Osteoblast (primary cell): ENCODE data around the gene GABRB2. TPM values are rescaled to one million over a fixed set of nuclear protein-coding genes. Genes with fewer than 3 reads are reported as not detected.

Experiments
- DNase-seq: peaks from one replicate; pipeline ENCODE4 v3.0.0; 2011; ENCODE audit warnings: low spot score, mixed read lengths; ENCODE audit not compliant: insufficient read length; ENCODE audit errors: missing footprints
- H2AFZ ChIP-seq: 2 replicates; pipeline ENCODE4 v1.6.0; 2011; ENCODE audit warnings: mild to moderate bottlenecking, low read length
- H3K27ac ChIP-seq: 2 replicates; pipeline ENCODE4 v1.5.1; 2011; ENCODE audit warnings: mild to moderate bottlenecking, low read depth, low read length, moderate library complexity
- H3K27me3 ChIP-seq: 2 replicates; pipeline ENCODE4 v1.6.0; 2012; ENCODE audit warnings: mild to moderate bottlenecking, control low read depth, inconsistent platforms, low read length, moderate library complexity; ENCODE audit not compliant: insufficient read depth
- H3K36me3 ChIP-seq: 2 replicates; pipeline ENCODE4 v1.5.1; 2011; ENCODE audit warnings: mild to moderate bottlenecking, low read length, control low read depth, moderate library complexity; ENCODE audit not compliant: insufficient read depth
- H3K4me1 ChIP-seq: 2 replicates; pipeline ENCODE4 v1.5.1; 2011; ENCODE audit warnings: mild to moderate bottlenecking, low read length, control low read depth, moderate library complexity; ENCODE audit not compliant: insufficient read depth
- H3K4me2 ChIP-seq: 2 replicates; pipeline ENCODE4 v1.6.0; 2011; ENCODE audit warnings: mild to moderate bottlenecking, low read length; ENCODE audit not compliant: insufficient read depth
- H3K4me3 ChIP-seq: fragments of 200-600 bp; sonication (generic); 3 replicates; pipeline ENCODE4 v1.5.1; 2012; ENCODE audit warnings: mild to moderate bottlenecking, low read length, inconsistent platforms; ENCODE audit not compliant: insufficient read depth
- H3K79me2 ChIP-seq: 2 replicates; pipeline ENCODE4 v1.6.0; 2012; ENCODE audit warnings: mild to moderate bottlenecking, low read length, control low read depth, inconsistent platforms; ENCODE audit not compliant: insufficient read depth
- H3K9me3 ChIP-seq: 2 replicates; pipeline ENCODE4 v1.5.1; 2011; ENCODE audit warnings: low read depth, low read length, control low read depth
- H4K20me1 ChIP-seq: 2 replicates; pipeline ENCODE4 v1.6.0; 2012; ENCODE audit warnings: mild to moderate bottlenecking, low read length, control low read depth; ENCODE audit not compliant: insufficient read depth
- CTCF ChIP-seq: IDR thresholded peaks from 2 replicates; pipeline ENCODE4 v1.5.1; 2011; ENCODE audit warnings: mild to moderate bottlenecking, low read depth, low read length, moderate library complexity; ENCODE audit errors: extremely low read depth
- total RNA-seq: library from RNA; depleted of rRNA; stranded (reverse); fragments of >200 nt; gene quantifications from 2 replicates; pipeline ENCODE4 v1.2.3, GENCODE V29; 2012

GABRB2 gene
- total RNA-seq, 1 donor = 0.72 TPM

GRCh38 chr5:161547738-161548486, 1.4 kb upstream of the GABRB2 start:
- Histone ChIP-seq H3K4me3 (peak overlapping the region; percentile 48), H3K9me3 (no peaks in the 10 kb centered on the region), H3K4me1 (no peaks in the 10 kb centered on the region), H3K4me2 (peak overlapping the region; percentile 71), H2AFZ (no peak overlapping the region), H4K20me1 (no peaks in the 10 kb centered on the region), H3K27ac (no peak overlapping the region), H3K36me3 (no peaks in the 10 kb centered on the region), H3K79me2 (no peaks in the 10 kb centered on the region), H3K27me3 (peaks cover 27% of the 10 kb centered on the region)
- no peak for TF ChIP-seq CTCF
- DNase-seq = peak; percentile 68

GRCh38 chr5:161547406-161547737, 847 bp upstream of the GABRB2 start:
- H3K4me2 ChIP-seq = peak overlapping the region; percentile 71

GRCh38 chr5:161546095-161546469, 443 bp downstream of the GABRB2 start:
- H3K4me2 ChIP-seq = peak overlapping the region; percentile 83
- no peaks in the 10 kb centered on the region for H3K9me3 ChIP-seq
- no peak for DNase-seq
- no peaks in the 10 kb centered on the region for H4K20me1 ChIP-seq
- no peaks in the 10 kb centered on the region for H3K36me3 ChIP-seq
- H2AFZ ChIP-seq = peak overlapping the region; percentile 6
- peaks cover 27% of the 10 kb centered on the region for H3K27me3 ChIP-seq
- H3K4me1 ChIP-seq = no peaks in the 10 kb centered on the region
- H3K79me2 ChIP-seq = no peaks in the 10 kb centered on the region
- no peak overlapping the region for H3K4me3 ChIP-seq
- no peak overlapping the region for H3K27ac ChIP-seq
- no peak for TF ChIP-seq CTCF

More at GRCh38 chr5:161547406-161547737, 847 bp upstream of the GABRB2 start:
- H4K20me1 ChIP-seq = no peaks in the 10 kb centered on the region
- no peaks in the 10 kb centered on the region for H3K4me1 ChIP-seq
- no peak for TF ChIP-seq CTCF
- no peaks in the 10 kb centered on the region for H3K36me3 ChIP-seq
- H3K27ac ChIP-seq = no peak overlapping the region
- H3K4me3 ChIP-seq = peak overlapping the region; percentile 48
- H3K79me2 ChIP-seq = no peaks in the 10 kb centered on the region
- H3K27me3 ChIP-seq = peaks cover 27% of the 10 kb centered on the region
- no peak overlapping the region for H2AFZ ChIP-seq
- no peaks in the 10 kb centered on the region for H3K9me3 ChIP-seq
- DNase-seq = peak; percentile 43

GRCh38 chr5:161545344-161546094, 1.0 kb downstream of the GABRB2 start:
- Histone ChIP-seq H3K79me2 (no peaks in the 10 kb centered on the region), H3K9me3 (no peaks in the 10 kb centered on the region), H3K27me3 (peaks cover 27% of the 10 kb centered on the region), H3K4me2 (no peak overlapping the region), H4K20me1 (no peaks in the 10 kb centered on the region), H2AFZ (no peak overlapping the region), H3K27ac (no peak overlapping the region), H3K4me3 (no peak overlapping the region), H3K4me1 (no peaks in the 10 kb centered on the region), H3K36me3 (no peaks in the 10 kb centered on the region)
- DNase-seq = peak; percentile 29
- no peak for TF ChIP-seq CTCF
